GM19193 (cell line): ENCODE results near the gene PIF1.

Experiments used
- POLR2A ChIP-seq: IDR thresholded peaks from 4 replicates; pipeline ENCODE4 v1.6.1; 2011; ENCODE audit not compliant: insufficient read depth, insufficient read length; ENCODE audit errors: extremely low read depth

PIF1 gene

GRCh38 chr15:64851503-64851840 lies 26.0 kb upstream of the PIF1 start:
- no peak for TF ChIP-seq POLR2A

DNA sequence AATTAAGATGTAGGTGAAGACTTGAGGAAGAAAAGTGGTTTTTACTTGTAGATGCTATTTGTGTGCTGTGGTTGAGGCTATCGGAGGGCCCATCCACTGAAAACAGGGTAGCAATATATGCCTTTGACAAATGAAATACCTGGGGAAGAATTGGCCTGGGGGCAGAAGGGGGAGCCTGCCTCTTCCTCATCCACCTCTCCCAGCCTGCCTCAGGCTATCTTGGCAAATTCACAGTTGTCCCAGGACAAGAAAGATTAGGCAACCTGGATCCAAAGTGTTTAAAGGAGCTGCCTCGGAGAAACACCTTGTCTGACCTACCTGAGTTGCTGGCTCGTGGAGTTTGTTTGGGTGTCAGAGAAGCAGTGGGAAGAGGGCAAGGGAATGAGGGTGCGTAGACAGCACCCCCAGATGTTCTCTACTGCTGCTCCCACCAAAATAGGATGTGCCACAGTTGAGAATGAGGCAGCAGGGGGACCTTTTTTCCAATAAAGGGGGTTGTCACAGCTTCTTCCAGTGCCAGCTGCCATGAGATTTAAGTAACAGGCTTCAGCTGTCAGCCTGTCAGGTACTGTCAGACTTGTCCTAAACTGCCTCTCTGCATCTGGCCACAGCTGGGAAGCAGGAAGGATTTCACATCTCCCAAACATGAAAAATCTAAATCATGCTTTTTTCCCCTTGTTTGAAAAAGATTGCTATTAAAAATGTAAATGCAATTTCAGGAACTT lies 25.5 kb upstream of the PIF1 start:
- no peak for TF ChIP-seq POLR2A

DNA sequence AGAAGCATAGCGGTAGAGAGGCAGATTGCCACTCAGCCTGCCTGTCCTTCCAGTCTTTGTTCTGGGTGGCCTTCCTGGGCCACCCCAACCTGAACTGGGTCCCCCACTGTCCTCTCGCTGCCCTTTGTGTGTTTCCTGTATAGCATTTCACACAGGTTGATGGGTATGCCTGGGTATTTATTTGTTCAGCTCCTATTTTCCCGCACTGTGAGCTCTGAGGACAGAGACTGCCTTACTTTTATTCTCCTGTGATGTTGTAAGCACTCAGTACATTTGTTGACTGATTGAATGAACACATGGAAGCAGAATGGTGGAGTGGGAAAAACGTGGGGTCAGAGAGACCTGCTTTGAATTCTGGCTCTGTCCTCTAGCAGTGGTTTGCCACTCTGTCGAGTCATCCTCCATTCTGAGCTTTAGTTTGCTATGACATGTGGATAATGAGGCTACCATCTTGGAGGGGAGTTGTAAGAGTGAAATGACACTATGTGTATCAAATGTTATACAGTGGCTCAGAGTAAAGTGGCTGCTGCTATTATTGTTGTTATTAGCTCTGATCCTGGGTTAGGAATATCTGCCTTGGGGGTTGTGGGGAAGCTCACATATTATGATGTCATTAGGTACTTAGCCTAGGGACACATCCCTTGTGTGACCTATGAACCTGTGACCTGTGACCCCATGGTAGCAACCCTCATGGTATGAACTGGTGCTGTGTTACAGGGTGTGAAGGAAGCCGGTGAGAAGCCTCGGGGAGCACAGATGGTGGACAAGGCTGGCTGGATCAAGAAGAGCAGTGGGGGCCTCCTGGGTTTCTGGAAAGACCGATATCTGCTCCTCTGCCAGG lies 22.6 kb upstream of the PIF1 start:
- TF ChIP-seq POLR2A: no peak

DNA sequence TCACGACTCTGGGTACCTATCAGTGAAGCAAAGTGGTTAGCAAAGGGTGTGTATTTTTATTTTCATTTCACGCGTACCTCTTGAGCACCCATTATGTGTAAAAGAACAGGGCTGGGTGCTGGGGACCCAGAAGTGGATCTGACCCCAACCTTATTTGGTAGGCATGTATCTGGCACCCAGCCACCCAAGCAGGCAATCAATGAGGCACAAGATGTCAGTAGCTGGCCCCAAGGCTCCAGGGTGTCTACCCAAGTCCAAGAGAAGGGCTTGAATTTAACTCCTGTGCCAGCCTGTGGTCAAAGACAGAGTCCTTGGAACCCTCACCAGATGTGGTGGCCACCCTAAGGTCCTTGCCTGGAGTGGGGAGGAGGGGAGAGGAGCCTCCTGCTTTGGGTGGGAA lies 22.0 kb upstream of the PIF1 start:
- no peak for TF ChIP-seq POLR2A

GRCh38 chr15:64847016-64847415 lies 21.6 kb upstream of the PIF1 start:
- TF ChIP-seq POLR2A: no peak

DNA sequence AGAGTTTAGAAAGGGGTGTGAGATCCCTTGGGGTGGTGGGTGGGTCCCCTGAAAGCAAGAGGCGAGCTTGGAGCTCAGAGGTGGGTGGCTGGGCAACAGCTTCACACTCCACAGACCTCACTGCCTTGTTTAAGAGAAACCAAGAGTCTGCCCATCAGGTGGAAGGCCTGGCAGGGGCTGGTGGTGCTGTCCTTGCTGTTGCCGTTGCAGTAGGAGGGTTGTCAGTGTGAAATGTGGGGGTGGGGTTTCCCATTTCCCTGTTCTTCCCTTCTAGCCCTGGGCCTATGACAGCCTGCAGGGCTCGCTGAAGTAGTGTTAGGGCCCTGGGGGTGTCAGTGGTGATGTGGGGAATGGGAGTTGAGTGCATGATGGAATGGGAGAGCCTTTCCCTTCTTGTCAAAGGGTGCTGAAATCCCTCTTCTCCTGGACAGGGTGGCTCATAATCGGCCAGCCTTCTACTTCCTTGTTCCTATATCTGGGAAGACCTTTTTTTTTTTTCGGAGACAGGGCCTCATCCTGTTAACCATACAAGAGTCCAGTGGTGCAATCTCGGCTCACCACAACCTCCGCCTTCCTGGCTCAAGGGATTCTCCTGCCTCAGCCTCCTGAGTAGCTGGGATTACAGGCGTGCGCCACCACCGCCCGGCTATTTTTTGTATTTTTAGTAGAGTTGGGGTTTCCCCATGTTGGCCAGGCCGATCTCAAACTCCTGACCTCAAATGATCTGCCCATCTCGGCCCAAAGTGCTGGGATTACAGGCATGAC lies 20.6 kb upstream of the PIF1 start:
- TF ChIP-seq POLR2A: no peak

GRCh38 chr15:64845183-64845611 lies 19.8 kb upstream of the PIF1 start:
- no peak for TF ChIP-seq POLR2A

GRCh38 chr15:64844576-64845145 lies 19.2 kb upstream of the PIF1 start:
- no peak for TF ChIP-seq POLR2A

- TF ChIP-seq POLR2A: no peak
These were observed 18.5 kb upstream of the PIF1 start for GRCh38 chr15:64843991-64844390.

GRCh38 chr15:64842986-64843561 lies 17.6 kb upstream of the PIF1 start:
- no peak for TF ChIP-seq POLR2A

DNA sequence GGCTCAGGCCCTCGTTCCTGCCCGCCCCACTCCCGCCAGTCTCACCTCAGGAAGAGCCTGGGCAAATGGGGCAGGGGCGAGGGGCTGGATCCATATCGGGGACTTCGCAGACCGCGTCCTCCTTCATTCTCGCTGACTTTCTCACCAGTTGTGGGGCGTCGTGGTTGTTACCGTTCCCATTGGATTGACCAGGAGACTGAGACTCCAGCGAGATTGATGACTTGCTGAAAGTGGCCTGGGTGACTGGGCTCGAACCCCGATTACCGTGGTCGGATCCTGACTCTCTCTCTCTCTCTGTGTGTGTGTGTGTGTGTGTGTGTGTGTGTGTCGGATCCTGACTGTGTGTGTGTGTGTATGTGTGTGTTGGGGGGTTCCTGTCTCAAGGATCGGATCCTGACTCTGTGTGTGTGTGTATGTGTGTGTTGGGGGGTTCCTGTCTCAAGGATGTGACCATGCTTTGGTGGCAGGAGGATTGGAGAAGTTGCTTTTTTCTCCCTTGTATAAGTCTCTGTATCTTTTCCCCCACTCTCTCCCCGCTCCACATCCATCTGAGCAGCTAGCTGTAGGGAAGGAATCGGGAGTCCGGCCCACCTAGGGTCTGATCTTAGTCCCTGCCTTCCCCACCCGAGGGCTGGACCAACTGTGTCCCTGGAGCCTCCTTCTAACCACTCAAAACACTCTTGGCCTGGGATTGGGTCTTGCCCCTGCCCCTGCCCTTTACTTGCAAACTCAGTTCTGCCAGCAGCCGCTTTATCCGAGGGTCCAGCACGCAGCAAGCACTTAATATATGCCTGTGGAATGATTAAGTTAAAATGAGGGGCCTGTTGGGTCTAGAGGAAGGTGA lies 16.9 kb upstream of the PIF1 start:
- no peak for TF ChIP-seq POLR2A

GRCh38 chr15:64841344-64842095 lies 16.1 kb upstream of the PIF1 start, which contains the start of gene PLEKHO2:
Gene PLEKHO2, plus strand, starts transcription at chr15:64841915. Its CDS starts 102 bp downstream, at chr15:64842017.
- peak; percentile 97 for TF ChIP-seq POLR2A

GRCh38 chr15:64841060-64841343 lies 15.6 kb upstream of the PIF1 start:
- no peak for TF ChIP-seq POLR2A
